Activated CD4-positive, alpha-beta T cell treated with anti-CD3 and anti-CD28 coated beads for 24 hours (primary cell): Measurements from ENCODE around the gene PDK2.

Source experiments
- DNase-seq, 2 donors: peaks; one replicate each; pipeline ENCODE4 v3.0.0-alpha.2; 2020; ENCODE audit warnings: low read depth in 2 of 2

Gene PDK2

GRCh38 chr17:50078430-50078829, 16.7 kb upstream of the PDK2 start:
- DNase-seq: no peak

GRCh38 chr17:50079334-50080095, 15.6 kb upstream of the PDK2 start:
- no peak for DNase-seq

GRCh38 chr17:50080096-50080480, 15.1 kb upstream of the PDK2 start:
- no peak for DNase-seq

- DNase-seq: no peak
These were observed 14.3 kb upstream of the PDK2 start for GRCh38 chr17:50080827-50081226.

- no peak for DNase-seq
These were observed 13.4 kb upstream of the PDK2 start for GRCh38 chr17:50081757-50082156.

GRCh38 chr17:50087246-50087911, 7.8 kb upstream of the PDK2 start:
- DNase-seq: peak; percentile 64 to 67

- no peak for DNase-seq
These were observed 7.2 kb upstream of the PDK2 start for GRCh38 chr17:50087912-50088405.

- no peak for DNase-seq
These were observed 6.0 kb upstream of the PDK2 start for GRCh38 chr17:50088952-50089825.

GRCh38 chr17:50090071-50090470, 5.1 kb upstream of the PDK2 start:
- no peak for DNase-seq

GRCh38 chr17:50090971-50091917, 3.9 kb upstream of the PDK2 start:
- no peak for DNase-seq

GRCh38 chr17:50091918-50092285, 3.2 kb upstream of the PDK2 start:
- no peak for DNase-seq

- no peak for DNase-seq
These were observed 1.9 kb upstream of the PDK2 start for GRCh38 chr17:50093246-50093645.

- no peak for DNase-seq
These were observed 1.3 kb upstream of the PDK2 start for GRCh38 chr17:50093807-50094206.

- peak; percentile 90 to 94 for DNase-seq
These were observed 853 bp upstream of the PDK2 start for GRCh38 chr17:50094243-50094752.

GRCh38 chr17:50095626-50096037, 481 bp downstream of the PDK2 start:
- no peak for DNase-seq

GRCh38 chr17:50096092-50096491, 941 bp downstream of the PDK2 start:
- DNase-seq: no peak

GRCh38 chr17:50096758-50097157, 1.6 kb downstream of the PDK2 start:
- no peak for DNase-seq

- no peak for DNase-seq
These were observed 2.3 kb downstream of the PDK2 start for GRCh38 chr17:50097455-50097854.

- no peak for DNase-seq
These were observed 2.8 kb downstream of the PDK2 start for GRCh38 chr17:50097926-50098325.

- DNase-seq: no peak
These were observed 3.4 kb downstream of the PDK2 start for GRCh38 chr17:50098583-50098982.

- no peak for DNase-seq
These were observed 3.9 kb downstream of the PDK2 start for GRCh38 chr17:50099003-50099402.
